ENCODE measurements around the gene PKMYT1.

PKMYT1 gene

DNA sequence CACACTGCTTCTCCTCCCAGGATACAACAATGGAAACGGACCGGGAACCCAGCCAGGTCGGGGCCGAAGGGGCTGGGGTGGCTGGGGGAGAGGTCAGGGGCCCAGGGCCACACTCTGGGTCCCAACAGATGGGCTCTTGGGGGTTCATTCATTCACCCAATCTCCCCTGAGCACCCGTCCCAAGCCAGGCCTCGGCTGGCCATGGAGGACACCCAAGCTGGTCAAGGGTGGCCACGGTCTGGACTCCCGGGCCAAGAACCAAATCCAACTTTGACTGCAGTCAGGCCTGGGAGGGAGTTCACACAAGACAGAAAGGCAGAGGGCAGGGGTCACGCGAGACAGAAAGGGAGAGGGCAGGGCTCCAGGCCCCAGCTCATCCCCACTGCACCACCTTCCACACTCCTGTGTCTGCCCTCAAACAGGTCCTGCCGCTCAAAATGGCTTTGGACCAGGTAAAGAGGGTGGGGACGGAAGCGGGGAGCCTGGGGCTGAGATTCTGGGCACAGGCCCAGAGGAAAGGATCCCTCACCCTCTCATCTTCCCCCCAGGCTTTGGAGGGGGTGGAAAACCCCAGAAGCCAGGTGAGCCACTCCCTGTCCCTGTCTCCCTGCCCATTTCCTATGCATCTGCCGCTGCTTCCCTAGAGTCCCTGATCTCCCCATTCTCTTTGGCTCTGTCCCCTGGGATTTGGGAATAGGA lies 12.3 kb upstream of the PKMYT1 start:
- no peak for DNase-seq

DNA sequence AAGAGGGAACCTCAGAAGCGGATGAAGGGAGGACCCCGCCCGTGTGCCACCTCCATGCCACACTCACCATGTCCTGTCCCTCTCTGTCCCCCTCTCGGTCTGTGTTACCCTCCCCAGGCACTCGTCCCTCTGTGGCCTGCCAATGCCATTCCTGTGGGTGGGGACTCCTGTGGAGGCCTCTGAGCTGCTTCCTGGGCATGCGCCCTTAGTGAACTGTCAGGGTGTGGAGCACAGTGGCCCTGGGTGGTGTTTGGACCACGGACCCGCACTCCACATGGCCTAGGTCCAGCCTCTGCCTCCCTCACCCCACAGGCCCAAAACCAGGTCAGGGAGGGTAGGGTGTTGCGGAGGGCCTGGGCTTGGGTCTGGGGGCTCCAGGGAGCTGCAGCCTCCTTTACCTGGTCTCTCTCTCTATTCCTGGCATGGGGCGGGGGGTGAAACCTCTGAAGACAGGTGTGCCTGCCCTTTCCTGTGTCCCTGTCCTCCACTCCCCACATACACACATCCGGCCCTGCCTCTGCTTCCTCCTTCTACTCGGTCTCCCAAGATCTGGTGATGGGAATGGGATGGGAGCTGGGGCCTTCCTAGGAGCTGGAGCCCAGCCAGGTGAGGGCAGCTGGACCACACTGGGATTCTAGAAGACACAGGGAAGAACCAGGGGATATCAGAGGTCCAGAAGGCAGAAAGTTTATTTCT lies 11.5 kb upstream of the PKMYT1 start:
- DNase-seq = no peak

DNA sequence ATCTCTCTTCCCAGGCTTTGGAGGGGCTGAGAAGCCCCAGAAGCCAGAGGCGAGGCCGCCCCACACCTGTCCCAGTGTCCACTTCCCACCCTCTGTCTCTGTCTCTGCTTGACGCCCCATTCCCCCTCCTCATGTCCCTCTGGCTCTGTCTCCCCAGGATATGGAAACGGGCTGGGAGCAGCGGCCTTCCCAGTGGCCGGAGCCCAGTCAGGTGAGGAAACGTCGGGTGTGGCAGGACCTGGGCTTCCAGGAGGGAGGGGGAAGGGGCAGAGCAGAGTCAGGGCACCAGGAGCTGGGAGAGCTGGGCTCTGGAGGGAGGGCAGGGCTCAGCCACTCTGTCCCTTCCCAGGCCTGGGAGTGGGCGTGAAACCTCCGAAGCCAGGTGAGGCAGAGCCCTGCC lies 10.6 kb upstream of the PKMYT1 start:
- DNase-seq = no peak

DNA sequence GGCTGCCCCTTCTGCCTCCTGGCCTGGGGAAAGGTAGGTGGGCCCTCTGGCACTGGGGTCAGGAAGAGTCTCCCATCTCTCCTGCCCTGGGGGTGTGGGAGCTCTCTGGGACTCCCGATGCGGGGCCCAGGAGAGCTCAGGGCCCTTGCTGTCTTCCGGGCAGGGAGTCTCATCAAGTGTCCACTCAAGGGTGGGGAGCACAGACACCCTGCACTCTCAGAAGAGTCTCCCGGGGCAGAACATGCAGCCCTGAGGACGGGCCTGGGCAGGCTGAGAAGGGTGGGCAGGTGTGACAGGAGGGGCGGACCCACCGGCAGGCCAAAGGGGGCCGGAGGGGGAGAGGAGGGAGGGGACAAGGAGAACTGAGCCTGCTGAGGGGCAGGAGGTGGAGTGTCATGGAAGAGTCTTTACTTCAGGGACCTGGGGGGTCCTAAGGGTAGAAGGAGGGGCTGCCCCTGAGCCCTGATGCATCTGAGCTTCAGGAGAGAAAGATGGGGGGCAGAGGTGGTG lies 8.4 kb upstream of the PKMYT1 start:
- DNase-seq = no peak

DNA sequence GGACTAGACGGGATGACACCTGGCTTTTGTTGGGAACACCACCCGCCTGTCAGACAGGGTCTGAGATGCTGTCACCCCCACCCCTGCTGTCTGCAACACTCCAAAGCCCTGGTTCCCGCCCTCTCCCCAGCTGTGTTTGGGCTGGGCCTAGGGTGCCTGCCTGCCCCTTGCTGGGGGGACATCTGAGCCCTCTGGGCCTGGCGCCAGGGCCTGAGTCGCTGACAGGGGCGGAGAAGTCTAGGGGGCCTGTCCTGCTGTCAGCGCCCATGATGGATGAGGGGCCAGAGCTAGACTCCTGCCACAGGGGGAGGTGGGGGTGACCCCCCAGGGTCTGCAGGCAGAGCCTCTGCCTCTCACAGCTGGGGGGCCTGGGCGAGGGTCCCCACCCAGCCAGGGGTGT lies 7.6 kb upstream of the PKMYT1 start:
- DNase-seq = no peak

DNA sequence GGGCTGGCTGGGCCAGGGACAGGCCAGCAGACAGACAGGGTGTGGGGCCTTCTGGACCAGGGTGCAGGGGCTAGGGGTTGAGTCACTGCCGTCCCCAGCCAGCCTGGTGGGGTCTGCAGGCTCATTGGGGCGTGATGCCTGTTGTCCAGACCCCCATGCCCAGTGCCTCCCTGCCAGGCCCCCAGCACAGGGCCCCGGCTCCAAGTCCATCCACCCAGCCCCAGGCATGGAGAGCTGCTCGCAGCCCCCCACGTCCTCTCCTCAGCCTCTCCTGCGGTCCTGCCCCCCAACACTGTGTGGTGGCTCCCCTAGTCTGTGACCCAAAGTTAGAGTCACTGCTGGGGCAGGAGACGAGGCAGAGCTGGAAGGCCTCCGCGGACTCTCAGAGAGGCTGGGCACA lies 7.0 kb upstream of the PKMYT1 start:
- DNase-seq = no peak

DNA sequence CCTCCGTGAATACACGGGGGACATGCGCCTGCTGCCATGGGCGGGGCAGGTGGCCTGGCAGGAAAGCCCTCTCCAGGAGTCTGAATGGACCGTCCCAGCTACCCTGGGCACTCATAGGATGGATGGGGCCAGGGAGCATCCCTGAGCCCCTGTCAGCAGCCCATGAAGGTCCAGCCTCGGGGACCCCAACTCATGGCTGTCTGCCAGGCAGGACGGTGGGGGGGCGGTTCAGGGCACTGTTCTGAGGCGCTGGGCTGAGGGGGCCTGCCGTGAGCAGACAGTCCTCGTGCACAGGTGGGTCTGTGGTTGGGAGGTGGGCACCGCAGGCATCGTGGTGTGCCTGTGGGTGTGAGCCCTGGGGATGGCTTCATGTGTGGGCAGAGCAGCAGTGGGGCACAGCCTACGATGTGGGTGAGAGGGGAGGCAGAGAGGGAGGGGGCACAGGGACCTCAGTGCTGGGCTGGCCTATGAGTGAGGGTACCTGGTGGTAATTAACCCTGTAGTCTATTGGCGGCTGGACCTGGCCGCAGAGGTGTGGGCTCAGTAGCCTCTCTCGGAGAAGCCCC lies 6.5 kb upstream of the PKMYT1 start:
- no peak for DNase-seq

DNA sequence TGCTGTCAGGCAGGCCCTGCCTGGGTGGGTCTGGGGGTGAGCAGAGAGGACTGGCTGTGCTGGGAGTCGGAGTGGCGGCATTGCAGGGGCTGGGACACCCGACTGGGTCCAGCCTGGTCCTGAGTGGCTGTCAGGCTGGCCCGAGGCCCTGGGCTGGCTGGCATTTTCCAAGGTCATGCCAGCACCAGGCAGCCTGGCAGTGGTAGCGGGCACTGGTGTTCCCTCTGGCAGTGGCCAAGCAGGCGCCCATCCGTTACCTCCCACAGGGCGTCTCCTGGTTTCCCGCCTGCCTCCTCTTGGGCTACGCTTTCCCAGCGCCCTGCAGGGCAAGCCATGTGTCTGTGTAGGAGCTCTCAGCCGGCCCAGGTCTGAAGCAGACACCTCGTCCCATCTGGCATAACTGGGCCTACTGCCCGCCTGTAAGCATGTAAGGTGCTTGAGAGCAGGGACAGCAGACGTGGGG lies 5.7 kb upstream of the PKMYT1 start:
- no peak for DNase-seq

DNA sequence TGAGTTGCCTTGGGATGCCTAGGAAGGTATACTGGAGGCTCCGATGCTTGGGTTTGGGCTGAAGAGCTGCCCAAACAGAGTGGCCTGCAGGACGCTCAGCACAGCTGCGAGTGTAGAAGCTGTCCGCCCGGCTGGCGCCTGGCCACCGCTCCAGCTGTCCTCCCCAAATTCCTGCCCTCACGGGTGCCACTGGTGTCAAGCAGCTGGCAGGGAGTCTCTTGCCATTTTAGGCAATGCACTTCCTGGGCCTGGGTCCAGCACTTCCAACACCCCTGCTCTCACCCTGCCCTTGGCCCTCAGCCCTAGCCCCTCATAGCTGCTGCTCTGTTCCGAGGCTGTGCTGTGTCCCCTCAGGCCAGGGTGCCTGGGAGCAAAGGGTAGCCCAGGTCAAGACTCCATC lies 5.2 kb upstream of the PKMYT1 start:
- no peak for DNase-seq

DNA sequence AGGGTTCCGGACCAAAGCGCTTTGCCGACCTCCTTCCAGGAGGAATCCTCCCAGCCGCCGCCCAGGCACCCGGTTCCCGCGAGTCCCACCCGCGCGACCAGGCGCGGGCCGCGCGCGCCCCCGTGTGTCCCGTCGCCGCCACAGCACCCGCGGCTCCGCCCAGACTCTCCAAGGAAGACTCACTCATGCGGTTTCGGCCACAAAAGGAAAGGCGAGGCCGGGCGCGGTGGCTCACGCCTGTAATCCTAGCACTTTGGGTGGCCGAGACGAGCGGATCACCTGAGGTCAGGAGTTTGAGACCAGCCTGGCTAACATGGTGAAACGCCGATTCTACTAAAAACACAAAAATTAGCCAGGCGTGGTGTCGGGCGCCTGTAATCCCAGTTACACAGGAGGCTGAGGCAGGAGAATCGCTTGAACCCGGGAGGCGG lies 3.5 kb upstream of the PKMYT1 start:
- peak; percentile 83 for DNase-seq

DNA sequence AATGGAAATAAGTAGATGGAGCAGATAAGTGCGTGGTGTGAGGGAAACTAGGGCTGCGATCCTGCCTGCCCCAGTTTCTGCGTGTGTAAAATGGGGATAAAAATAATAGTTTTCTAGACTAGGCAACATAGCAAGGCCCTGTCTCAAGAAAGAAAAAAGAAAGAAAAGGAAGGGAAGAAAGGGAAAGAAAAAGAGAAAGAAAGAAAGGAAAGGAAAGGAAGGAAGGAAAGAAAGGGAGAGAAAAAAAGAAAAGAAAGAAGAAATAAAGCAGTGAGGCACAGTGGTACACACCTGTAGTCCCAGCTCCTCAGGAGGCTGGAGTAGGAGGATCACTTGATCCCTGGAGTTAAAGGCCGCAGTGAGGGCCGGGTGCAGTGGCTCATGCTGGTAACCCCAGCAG lies 2.2 kb upstream of the PKMYT1 start:
- DNase-seq = no peak

DNA sequence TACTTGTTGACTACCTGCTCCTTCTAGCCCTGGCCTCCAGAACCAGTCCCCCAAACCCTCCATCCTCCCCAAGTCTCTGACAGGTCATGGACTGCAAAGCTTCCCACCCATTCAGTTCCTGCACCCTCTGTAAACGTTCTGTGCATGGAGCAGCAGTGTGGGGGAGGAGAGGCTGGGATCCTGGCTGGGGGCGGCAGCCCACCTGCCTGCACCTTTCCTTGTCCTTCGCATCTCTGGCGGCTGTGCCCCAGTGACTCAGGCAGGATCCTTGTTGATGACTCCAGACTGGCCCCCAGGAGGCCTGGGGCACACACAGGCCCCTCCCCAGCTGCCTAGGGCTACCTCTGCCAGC lies 1.6 kb upstream of the PKMYT1 start:
- DNase-seq = no peak

DNA sequence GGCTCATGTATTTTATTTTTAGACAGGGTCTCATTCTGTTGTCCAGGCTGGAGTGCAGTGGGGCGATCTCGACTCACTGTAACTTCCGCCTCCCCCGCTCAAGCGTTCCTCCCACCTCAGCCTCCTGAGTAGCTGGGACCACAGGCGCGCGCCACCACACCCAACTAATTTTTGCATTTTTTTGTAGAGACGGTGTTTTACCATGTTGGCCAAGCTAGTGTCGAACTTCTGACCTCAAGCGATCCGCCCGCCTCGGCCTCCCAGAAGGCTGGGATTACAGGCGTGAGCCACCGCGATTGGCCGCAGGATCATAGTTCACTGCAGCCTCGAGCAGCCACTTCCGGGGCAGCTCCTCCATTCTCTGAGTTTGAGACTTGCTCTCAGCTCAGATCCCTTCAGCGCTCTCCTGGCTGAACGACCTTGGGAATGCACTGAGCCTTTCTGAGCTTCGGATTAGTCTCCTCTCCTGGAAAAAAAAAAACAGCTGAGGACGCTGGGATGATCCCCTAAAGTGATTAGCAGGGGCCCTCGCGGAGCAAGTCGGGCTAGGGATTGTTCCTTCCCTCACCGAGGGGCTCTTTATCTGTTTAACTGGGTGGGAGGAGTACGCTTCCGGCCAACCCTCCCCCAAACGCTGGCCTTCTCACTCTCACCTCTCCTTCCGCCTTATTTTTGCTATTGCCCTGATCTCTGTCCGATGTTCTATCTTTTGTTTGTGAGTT lies 1.1 kb upstream of the PKMYT1 start:
- DNase-seq = no peak

DNA sequence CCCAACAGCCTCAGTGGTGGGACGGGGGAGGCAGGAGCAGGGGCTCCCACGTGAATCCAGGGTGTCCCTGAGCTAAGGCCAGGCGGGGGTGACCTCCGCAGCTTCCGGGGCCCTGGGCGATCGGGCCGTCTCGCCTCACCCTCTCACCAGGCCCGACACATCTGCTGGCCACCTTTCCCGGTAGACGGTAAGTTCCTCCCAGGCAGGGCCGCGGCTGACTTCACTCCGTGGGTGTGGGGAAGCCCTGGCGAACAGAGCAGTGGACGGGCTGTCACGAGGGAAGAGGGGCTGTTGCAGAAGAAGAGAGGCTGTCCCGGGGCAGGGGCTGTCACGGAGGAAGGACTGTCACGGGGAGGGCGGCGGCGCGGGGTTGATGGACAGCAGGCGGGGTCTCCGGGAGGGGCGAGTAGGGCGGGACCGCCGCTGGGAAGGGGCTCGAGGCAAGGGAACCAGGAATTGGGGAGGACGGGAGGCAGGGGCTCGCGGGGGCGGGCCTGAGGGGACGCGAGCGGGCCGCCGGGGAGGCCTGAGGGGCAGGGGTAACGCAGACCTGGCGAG lies 498 bp downstream of the PKMYT1 start:
- DNase-seq = peak; percentile 45

DNA sequence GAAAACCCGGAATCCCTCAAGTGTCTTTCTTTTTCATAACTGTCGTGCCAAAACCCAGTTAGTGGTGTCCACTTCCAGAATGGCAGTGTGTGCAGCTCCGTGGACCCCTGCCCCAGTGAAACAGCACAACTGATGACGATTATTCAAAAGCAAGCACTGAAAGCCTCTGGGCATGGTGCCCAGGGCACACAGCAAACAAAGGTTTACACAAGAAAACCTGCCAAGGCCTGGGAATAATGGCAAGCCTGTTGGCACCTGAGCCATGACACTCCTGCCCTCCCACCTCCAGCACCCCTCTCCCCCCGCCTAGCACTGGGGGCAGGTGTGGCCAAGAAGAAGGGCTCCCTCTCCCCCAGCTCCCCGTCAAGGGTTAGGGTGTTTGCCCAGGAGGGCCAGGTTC lies 2.8 kb downstream of the PKMYT1 start:
- no peak for DNase-seq

DNA sequence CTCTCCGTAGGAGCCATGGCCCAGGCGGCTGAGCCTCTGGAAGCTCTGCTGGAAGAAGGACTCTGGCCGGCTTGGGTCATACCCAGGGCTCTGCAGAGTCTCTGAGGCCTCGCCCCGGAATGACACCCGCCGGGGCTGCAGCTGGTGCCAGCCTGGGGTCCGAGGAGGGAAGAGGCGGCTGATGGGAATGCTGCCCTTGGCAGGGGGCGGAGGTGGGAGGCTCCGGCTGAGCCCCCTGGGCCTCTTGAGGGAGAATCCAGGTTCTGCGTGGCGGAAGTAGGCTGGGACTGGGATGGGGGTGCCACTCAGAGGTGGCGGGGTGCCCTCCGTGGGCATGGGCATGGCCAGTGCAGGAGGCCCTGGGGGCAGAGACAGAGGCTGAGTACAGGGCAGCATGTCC lies 3.6 kb downstream of the PKMYT1 start:
- no peak for DNase-seq

DNA sequence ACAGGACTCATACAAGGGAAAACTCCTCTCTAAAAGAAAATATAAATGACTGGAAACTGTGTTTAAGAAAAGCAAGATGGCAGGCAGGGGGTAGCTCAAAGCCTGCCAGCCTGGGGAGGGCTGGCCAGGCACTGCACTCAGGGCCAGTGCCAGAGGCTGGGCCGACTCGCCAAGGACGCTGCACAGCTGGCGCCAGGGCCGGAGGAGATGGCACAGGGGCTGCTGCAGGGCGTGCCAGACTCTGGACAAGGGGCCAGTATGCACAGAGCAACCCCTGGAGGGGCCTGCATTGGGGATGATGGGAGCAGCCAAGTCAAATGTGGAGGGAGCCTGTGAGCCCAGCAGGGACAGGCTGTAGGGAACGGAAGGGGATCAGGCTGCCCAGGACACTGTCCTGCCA lies 4.0 kb downstream of the PKMYT1 start:
- no peak for DNase-seq

DNA sequence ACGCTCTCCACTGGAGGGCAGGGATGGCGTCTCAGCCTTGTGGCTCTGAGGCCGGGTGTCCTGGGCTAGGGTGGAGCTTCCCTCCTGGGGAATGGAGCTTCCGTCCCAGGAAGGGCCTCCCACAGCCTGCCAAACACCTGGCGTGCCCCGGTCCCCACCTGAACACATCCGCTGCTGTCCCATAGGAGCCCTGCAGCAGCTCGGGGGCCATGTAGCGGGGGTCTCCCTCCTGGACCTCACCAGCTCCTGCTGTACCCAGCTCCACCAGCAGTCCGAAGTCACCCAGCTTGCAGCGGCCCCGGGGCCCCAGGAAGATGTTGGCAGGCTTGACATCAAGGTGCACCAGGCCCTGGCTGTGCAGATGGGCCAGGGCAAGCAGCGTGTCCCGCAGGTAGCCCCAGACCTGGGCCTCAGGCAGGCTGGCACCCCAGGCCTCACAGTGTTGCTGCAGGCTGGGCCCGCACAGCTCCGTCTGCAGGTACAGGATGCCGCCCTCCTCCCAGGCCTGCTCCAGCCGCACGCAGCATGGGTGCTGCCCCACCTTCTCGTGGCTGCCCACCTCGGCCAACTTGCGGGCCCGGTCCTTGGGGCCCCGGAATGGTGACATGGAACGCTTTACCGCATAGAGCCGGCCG lies 5.0 kb downstream of the PKMYT1 start:
- DNase-seq = no peak

DNA sequence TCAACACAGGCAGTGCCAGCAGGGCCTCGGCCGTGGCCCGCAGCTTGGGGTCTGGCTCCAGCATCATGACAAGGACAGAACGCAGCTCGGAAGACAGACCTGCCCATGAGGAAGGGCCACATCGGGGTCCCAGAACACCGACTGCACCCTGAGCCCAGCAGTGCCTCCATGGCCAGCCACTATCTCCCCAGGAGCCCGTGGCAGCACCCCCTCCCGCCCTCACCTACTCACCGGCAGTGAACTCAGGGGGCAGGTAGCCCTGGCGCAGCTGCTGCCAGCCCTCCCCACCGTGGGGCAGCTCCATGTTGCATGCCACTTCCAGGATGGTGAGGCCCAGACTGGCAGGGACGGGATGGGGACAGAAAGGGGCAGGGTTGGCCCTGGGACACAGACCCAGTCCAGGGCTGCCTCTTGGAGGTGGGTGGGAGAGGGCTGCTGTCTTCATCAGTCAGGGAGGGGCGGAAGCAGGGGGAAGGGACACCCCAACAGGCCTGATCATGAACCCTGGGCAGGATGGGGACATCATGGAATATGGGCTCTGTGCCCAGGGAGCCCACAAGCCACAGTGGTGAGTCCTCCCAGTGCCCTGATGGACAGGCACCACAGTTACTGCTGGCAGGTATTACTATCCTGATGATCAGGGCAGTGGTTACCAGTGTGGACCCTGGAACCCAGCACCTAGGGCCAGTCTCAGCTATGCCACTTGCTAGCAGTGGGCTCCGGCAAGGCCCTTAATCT lies 5.8 kb downstream of the PKMYT1 start:
- no peak for DNase-seq

DNA sequence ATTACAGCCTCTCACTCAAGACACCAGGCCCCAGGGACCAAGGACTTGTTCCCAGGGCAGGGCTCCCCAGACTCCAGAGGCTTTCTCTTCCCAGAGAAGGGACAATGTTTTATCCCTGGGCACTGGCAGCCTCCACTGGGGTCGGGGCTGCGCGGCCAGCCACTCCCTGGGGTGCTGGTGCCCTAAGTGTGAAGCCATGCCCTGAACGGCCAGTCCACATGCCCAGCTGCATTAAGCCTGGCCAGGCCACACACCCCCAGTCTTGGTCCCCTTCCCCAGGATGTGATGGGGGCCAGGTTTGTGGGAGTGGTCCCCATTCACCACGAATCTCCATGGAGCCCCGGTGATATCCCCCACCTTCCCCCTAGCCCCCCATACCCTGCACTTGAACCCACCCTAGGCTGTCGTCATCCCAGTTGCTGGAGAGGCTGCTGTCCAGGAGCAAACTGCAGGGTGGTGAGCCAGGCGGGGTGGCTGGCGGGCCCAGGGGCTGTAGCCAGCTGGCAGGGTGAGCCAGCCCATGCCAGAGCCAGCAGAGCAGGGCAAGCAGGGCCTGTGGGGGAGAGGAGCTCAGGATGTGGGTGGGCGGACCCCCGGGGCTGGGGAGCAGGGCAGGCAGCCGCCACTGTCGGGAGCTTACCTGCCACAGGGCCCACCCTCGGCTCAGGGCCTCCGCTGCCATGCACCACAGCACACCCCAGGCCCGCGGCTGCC lies 6.5 kb downstream of the PKMYT1 start:
- DNase-seq = no peak

DNA sequence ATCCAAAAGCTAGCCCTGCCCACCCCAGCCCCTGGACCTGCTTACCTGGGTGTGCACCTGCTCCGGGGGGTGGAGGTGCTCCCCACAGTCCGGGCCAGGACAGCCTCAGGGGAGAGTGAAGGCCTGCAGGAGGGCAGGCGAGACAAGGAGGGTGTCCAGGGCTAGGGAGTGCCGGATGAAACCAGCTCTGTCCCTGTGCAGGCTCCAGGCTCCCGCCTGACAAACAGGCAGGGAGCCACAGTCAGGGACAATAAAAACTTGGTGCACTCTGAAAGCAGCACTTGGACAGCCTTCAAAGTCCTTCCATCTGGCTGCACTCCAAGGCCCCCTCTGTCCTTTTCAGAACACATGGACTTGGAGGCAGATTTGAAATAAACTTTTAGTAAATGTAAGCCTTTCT lies 7.2 kb downstream of the PKMYT1 start:
- DNase-seq = no peak

Data from EL (cell line).